ENCODE results near the gene EPHX1.
"Not testable (repeated sequence)": the region's sequence is repeated elsewhere in the genome, so short reads cannot be mapped to it uniquely, and the experiment has no call there.

Gene EPHX1

GRCh38 chr1:225816643-225817538, 7.0 kb downstream of the EPHX1 start:
- no peak for DNase-seq (ENCODE audit: low read depth in 3 of 3)

DNA sequence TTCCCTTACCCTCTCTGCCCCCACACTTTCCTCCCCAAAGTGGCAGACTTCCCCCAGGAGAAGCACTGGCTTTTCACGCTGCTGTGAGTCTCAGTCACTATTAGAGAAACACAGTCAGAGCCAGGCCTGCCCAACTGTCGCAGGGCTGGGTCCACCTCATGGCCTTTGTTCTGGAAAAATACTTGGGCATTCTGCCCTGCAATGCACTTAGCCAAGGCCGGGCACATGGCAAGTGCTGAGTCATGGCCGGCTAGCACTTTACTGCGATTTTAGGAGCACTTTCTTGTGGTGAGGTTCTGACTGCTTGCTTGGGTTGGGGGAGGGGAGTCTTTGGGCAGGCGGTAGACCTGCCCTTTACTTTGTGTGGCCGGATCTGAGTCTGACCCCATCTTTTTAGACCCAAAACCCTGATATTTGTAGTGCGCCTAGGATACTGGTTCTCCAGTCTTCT, 7.7 kb downstream of the EPHX1 start:
- DNase-seq (ENCODE audit: low read depth in 3 of 3), result no peak

- no peak for DNase-seq (ENCODE audit: low read depth in 3 of 3)
Measured at GRCh38 chr1:225818229-225818628, 8.3 kb downstream of the EPHX1 start.

DNA sequence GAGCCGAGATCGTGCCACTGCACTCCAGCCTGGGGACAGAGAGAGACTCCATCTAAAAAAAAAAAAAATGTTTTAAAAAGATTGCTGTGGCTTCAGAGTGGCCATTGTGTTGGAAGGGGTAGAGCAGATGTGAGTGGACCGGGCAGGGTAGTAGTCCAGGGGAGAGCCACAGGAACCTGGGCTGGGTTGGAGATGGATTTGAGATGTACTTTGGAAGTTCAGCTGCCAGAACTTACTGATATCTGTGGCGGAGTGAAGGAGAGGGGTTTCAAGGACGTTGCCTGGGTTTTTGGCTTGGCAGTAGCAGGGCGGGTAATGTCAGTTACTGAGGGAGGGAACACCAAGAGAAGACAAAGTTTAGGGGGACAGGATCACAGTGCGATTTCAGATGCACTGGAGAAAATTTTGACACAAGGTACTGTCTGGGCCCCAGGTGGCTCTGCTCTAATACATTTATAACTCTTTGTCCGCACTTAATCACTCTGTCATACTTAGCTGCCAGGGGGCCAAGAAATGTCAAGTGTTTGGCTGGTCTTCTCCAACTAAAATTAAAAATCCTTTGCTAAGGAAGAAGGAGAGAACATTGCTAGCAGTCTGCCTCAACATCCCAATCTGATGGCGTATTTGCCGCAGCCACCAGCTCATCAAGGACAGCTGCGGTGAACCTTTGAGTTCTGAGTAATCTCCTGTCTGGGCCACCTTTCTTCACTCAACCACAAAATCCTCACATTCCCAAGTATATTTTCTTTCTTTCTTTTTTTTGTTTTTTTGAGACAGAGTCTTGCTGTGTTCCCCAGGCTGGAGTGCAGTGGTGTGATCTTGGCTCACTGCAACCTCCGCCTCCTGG, 9.6 kb downstream of the EPHX1 start:
- no peak for DNase-seq (ENCODE audit: low read depth in 3 of 3)

- DNase-seq (ENCODE audit: low read depth in 3 of 3), result no peak
Measured at GRCh38 chr1:225820522-225821120, 10.7 kb downstream of the EPHX1 start.

DNA sequence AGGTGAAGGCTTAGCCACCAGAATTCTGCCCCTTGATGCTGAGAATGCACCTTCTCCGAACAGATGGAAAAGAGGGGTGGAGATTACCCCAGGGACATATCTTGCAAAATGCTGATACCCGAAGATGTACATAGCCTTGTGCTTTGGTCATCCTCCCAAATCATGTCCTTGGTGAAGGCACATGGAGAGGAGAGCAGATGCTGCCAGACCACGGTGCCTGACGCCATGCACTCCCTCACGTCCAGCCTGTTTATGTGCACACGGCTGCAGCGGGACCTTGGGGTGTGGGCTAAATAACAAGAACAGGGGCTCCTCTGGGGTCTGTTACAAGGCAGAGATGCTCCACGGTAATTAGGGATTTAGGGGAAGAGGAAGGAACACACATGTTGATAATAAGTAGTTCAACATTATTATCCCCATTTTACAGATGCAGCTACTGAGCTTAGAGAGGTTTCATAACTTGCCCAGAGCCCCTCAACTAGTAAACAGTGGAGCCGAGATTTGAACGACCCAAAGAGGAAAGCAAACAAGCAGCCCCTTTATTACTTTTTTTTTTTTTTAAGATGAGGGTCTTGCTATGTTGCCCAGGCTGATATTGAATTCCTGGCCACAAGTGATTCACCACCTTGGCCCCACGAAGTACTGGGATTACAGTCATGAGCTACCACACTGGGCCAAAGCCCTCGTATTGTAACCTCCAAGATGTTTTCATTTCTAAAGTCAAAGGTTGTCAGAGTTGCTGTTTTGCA, 12.9 kb downstream of the EPHX1 start:
- DNase-seq (ENCODE audit: low read depth in 3 of 3), result no peak

DNA sequence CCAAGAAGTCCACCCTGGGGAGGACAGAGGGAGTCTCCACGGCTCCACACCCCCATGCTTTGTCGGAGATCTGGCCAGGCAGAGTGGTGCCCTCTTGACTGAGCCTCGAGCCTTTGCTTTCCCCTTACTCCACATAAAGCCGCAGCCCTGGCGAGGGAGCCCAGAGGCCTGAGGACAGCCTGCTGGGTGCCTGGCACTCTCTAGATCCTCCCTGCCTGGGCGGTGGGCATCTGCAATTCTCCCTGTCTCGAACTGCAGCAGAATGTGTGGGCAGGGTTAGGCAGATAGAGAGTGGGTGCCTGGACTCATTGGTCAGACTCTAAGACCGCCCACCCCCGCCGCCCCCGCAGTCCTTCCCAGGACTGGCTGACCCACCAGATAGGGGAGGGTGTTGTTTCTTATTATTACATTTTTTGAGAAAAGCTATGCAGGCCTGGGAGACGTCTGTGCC, 13.9 kb downstream of the EPHX1 start:
- DNase-seq (ENCODE audit: low read depth in 3 of 3), result no peak

DNA sequence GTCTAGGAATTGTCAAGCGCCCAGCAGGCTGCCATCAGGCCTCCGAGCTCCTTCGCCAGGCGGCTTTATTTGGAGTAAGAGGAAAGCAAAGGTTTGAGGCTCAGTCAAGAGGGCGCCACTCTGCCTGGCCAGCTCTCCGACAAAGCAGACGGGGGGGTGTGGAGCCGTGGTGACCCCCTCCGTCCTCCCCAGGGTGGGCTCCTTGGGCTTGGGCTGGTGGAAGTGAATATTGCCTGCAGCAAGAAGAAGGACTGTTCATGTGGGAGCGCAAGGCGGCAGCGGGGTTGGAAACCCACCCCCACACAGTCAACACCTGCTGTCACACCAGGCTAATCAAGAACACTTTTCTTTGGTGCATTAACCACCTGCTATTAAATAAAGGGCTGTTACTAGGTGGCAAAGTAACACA, 14.6 kb downstream of the EPHX1 start:
- no peak for DNase-seq (ENCODE audit: low read depth in 3 of 3)

DNA sequence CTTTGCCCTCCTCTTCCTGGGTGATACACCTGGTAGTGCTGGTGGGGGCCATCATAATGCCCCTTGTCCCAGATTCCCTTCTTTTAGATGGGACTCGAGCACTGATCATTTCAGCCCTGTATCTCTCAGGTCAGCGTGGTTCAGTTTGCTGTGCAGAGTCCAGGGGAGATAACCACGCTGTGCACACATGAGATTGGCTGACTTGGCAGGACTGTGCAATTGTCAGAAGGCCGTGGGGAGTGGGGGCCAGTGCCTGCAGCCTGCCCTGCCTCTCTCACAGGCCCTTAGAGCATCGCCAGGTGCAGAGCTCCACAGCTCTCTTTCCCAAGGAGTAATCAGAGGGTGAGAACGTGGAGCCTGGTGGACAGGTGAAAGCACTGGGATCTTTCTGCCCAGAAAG, 15.2 kb downstream of the EPHX1 start:
- no peak for DNase-seq (ENCODE audit: low read depth in 3 of 3)

DNA sequence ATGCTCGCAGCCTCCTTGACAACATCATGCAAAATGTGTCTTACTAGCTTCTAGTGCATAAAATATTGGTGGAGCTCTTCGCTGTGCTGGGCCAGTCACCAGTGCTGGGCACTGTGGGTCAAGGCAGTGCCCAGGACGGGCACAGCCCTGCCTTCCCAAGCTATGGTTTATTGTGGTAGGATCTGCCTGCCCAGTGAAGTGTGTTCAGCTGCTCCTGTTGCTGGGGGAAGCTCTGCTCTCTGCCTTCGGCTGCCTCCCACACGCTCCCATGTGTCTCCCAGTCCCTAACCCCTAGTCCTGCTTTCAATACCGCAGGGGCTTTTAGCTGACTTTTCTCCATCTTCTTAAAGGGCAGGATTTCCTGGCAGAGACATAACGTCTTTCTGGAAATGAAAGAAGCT, 15.7 kb downstream of the EPHX1 start:
- no peak for DNase-seq (ENCODE audit: low read depth in 3 of 3)

DNA sequence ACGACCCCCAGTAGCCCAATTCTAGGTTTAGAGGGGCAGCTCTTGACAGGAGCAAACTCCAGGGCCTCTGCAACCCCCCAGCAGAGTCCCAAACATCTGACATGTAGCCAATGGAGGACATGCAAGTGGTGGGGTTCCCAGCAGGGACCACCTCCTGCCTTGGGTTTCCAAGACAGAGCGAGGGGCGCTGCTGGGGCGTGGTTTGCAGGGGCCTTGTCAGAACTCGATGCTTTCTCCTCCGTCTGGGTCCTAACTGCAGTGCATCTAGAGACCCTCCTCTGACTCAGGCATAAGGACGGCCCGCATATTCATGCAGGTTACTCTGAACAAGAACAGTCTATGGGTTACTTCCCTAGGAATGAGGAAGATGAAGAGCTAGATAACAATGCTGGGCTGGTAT, 17.2 kb downstream of the EPHX1 start:
- DNase-seq (ENCODE audit: low read depth in 3 of 3), result no peak

DNA sequence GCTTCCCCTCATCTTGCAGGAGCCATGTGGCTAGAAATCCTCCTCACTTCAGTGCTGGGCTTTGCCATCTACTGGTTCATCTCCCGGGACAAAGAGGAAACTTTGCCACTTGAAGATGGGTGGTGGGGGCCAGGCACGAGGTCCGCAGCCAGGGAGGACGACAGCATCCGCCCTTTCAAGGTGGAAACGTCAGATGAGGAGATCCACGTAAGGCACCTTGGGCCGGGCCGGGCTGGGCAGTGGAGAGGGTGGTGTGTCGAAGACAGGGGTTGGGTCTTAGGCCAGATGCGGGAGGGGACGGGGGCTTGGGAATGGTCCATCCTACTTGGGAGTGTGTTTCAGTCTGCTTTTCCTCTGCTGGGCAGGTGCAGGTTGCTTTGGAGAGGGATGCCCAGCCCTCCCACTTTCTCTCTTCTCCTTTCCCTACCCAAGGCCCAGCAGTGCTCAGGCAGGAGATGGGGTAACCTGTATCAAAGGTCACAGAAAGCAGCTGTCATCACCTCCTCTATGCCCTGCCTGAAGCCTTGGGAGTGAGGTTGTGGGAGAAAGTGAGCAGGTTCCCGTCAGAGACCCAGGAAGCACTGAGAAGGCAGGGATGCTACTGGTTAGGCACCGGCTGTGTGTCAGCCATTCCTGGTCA, 18.9 kb downstream of the EPHX1 start:
- no peak for DNase-seq (ENCODE audit: low read depth in 3 of 3)

DNA sequence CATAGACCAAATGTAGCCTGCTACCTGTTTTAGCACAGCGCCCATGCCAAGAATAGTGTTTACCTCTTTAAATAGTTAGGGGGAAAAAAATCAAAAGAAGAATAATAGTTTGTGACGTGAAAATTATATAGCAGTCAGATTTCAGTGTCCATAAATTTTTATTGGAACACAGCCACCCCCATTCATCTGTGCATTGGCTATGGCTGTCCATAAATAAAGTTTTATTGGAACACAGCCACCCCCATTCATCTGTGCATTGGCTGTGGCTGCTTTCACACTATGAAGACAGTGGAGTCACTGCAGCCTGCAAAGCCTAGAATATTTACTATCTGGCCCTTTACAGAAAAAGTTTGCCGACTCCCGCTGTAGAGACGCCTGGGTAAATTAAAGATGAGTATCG, 20.9 kb downstream of the EPHX1 start:
- no peak for DNase-seq (ENCODE audit: low read depth in 3 of 3)

- no peak for DNase-seq (ENCODE audit: low read depth in 3 of 3)
Measured at GRCh38 chr1:225834417-225835329, 24.7 kb downstream of the EPHX1 start.

DNA sequence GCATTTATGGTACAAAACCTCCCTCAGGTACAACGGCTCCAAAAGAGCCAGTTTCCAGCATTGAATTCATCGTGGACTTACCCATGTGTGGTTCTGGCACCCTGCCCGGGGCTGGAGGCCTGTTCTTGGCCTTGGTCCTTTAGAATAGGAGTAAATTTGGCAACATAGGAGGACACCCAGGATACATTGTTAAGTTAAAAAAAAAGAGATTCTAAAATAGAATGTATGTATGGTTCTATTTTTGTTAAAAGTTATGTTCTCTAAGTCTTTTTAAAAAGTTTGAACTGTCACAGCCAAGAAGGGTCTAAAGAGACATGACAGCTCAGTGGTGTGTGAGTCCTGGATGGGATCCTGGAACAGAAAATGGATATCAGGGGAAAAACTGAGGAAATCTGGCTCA, 25.9 kb downstream of the EPHX1 start:
- no peak for DNase-seq (ENCODE audit: low read depth in 3 of 3)

GRCh38 chr1:225836296-225836695, 26.4 kb downstream of the EPHX1 start:
- not testable (repeated sequence) for DNase-seq (ENCODE audit: low read depth in 3 of 3)

GRCh38 chr1:225838793-225839192, 28.9 kb downstream of the EPHX1 start:
- no peak for DNase-seq (ENCODE audit: low read depth in 3 of 3)

GRCh38 chr1:225840223-225840610, 30.3 kb downstream of the EPHX1 start:
- no peak for DNase-seq (ENCODE audit: low read depth in 3 of 3)

DNA sequence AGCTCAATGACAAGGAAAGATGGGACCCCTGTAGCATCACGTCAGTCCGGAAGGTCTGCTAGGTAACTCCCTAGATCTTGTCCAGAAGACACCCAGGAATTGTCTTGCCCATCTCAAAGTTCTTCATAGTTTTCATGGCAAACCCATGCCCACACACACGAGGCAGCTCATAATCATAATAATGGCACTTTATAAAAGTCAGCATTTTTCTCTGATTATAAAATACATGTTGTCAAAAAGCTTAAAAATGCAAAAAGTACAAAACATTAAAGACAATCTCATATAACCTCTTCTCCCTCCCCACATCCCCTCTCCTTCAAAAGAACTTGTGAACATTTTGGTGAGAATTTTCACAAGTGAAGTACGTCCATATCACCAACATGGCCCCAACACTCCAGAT, 30.8 kb downstream of the EPHX1 start:
- DNase-seq (ENCODE audit: low read depth in 3 of 3), result no peak

DNA sequence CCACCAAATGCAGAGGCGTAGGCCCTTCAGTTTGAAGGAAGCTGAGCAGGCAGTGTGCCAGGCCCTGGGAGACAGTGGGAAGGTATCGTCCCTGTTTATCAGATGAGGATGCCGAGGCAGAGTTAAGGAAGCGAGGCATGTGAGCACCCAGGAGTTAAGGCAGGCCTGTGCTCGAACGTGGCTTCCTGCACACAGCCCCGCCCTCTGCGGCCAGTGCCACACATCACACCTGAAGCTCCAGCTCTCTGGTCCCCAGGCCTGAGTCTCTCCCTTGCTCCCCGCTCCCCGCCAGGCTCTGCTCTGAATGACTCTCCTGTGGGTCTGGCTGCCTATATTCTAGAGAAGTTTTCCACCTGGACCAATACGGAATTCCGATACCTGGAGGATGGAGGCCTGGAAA, 32.1 kb downstream of the EPHX1 start:
- DNase-seq (ENCODE audit: low read depth in 3 of 3), result no peak

Data from stimulated activated CD4-positive, alpha-beta T cell treated with anti-CD3 and anti-CD28 coated beads, TNF-alpha, amount 100 ng/mL, for 48 hours (primary cell).